ENCODE measurements around the gene NRTN. TPM values are rescaled to one million over a fixed set of nuclear protein-coding genes. Genes with fewer than 3 reads are reported as not detected.

The NRTN gene
- total and polyA plus RNA-seq, 2 experiments from 2014 or later, result not detected

GRCh38 chr19:5784581-5785147 is 20.2 kb upstream of the NRTN start, which contains the start of gene PRR22:
Gene PRR22, minus strand, starts transcription at chr19:5784746. Its CDS starts 86 bp downstream, at chr19:5784660.
- H2AFZ ChIP-seq, result no peak within 1 kb of the TSS
- in situ Hi-C loops (cut with MboI), result no loop called here
- no peaks in the 10 kb centered on the region for H3K27me3 ChIP-seq (replicated peaks; ENCODE audit: insufficient read depth)
- DNase-seq, result no peak
- H3K79me2 ChIP-seq (ENCODE audit: insufficient read depth), result peaks cover 8% of the 10 kb centered on the region
- H4K20me1 ChIP-seq (ENCODE audit: insufficient read depth), result no peaks in the 10 kb centered on the region
- H3K4me3 ChIP-seq, result no peak within 1 kb of the TSS
- H3K9me3 ChIP-seq (ENCODE audit: low read depth), result no peaks in the 10 kb centered on the region
- H3F3A ChIP-seq (ENCODE audit: insufficient read depth), result no peaks in the 10 kb centered on the region
- H3K9ac ChIP-seq, result no peak within 1 kb of the TSS
- no peak within 1 kb of the TSS for H3K4me2 ChIP-seq (ENCODE audit: unreplicated experiment)
- no peaks in the 10 kb centered on the region for H3K9me2 ChIP-seq (ENCODE audit: insufficient read depth)
- H3K36me3 ChIP-seq (ENCODE audit: low read depth), result peaks cover 6% of the 10 kb centered on the region; the same call in 1 of the 2 replicates
- H3K4me1 ChIP-seq (ENCODE audit: insufficient read depth), result no peaks in the 10 kb centered on the region
- H3K27ac ChIP-seq, result no peak within 1 kb of the TSS
- TF ChIP-seq EZH2 (IDR thresholded peaks at IDR 0.05; ENCODE audit: insufficient read depth, poor library complexity, severe bottlenecking) (no peak), EZH2phosphoT487 (IDR thresholded peaks at IDR 0.05; ENCODE audit: insufficient read depth, low read depth) (no peak)
- 94 to 95% methylated on average over 14 to 15 of the region's 15 CpGs for WGBS, 2 experiments (ENCODE audit: low coverage in 1 of 2, low lambda C conversion rate in 2 of 2, missing lambda C conversion rate in 2 of 2)

- H3F3A ChIP-seq (ENCODE audit: insufficient read depth), result no peaks in the 10 kb centered on the region
- no peak overlapping the region for H3K4me2 ChIP-seq (ENCODE audit: unreplicated experiment)
- no peaks in the 10 kb centered on the region for H3K4me1 ChIP-seq (ENCODE audit: insufficient read depth)
- peaks cover 6% of the 10 kb centered on the region; the same call in 1 of the 2 replicates for H3K36me3 ChIP-seq (ENCODE audit: low read depth)
- in situ Hi-C loops (cut with MboI), result no loop called here
- H3K9ac ChIP-seq, result no peak overlapping the region
- no peak overlapping the region for H3K27ac ChIP-seq
- H3K27me3 ChIP-seq (replicated peaks; ENCODE audit: insufficient read depth), result no peaks in the 10 kb centered on the region
- no peak for DNase-seq
- H4K20me1 ChIP-seq (ENCODE audit: insufficient read depth), result no peaks in the 10 kb centered on the region
- H3K4me3 ChIP-seq, result no peak overlapping the region
- WGBS, 2 experiments (ENCODE audit: low coverage in 1 of 2, low lambda C conversion rate in 2 of 2, missing lambda C conversion rate in 2 of 2), result 96 to 98% methylated on average over 26 to 37 of the region's 37 CpGs
- no peaks in the 10 kb centered on the region for H3K9me3 ChIP-seq (ENCODE audit: low read depth)
- H3K79me2 ChIP-seq (ENCODE audit: insufficient read depth), result peaks cover 15% of the 10 kb centered on the region
- H3K9me2 ChIP-seq (ENCODE audit: insufficient read depth), result no peaks in the 10 kb centered on the region
- no peak for TF ChIP-seq EZH2 (IDR thresholded peaks at IDR 0.05; ENCODE audit: insufficient read depth, poor library complexity, severe bottlenecking)
- no peak for TF ChIP-seq EZH2phosphoT487 (IDR thresholded peaks at IDR 0.05; ENCODE audit: insufficient read depth, low read depth)
- H2AFZ ChIP-seq, result no peak overlapping the region
Observed at GRCh38 chr19:5785423-5785822, 19.4 kb upstream of the NRTN start.

- Histone ChIP-seq H3K9me2 (ENCODE audit: insufficient read depth) (no peaks in the 10 kb centered on the region), H3K9ac (no peak overlapping the region), H4K20me1 (ENCODE audit: insufficient read depth) (no peaks in the 10 kb centered on the region), H3K27ac (no peak overlapping the region), H3K79me2 (ENCODE audit: insufficient read depth) (peaks cover 15% of the 10 kb centered on the region), H3K27me3 (replicated peaks; ENCODE audit: insufficient read depth) (no peaks in the 10 kb centered on the region), H3K4me3 (no peak overlapping the region), H3K9me3 (ENCODE audit: low read depth) (no peaks in the 10 kb centered on the region), H3F3A (ENCODE audit: insufficient read depth) (no peaks in the 10 kb centered on the region), H3K4me1 (ENCODE audit: insufficient read depth) (no peaks in the 10 kb centered on the region), H3K36me3 (ENCODE audit: low read depth) (peaks cover 6% of the 10 kb centered on the region; the same call in 1 of the 2 replicates), H2AFZ (no peak overlapping the region), H3K4me2 (ENCODE audit: unreplicated experiment) (no peak overlapping the region)
- 91% methylated on average over 28 to 44 of the region's 44 CpGs for WGBS, 2 experiments (ENCODE audit: low coverage in 1 of 2, low lambda C conversion rate in 2 of 2, missing lambda C conversion rate in 2 of 2)
- in situ Hi-C loops (cut with MboI), result no loop called here
- DNase-seq, result no peak
- TF ChIP-seq EZH2phosphoT487 (IDR thresholded peaks at IDR 0.05; ENCODE audit: insufficient read depth, low read depth), result no peak
- TF ChIP-seq EZH2 (IDR thresholded peaks at IDR 0.05; ENCODE audit: insufficient read depth, poor library complexity, severe bottlenecking), result no peak
Observed at GRCh38 chr19:5786593-5787408, 18.1 kb upstream of the NRTN start.

- Histone ChIP-seq H3K4me2 (ENCODE audit: unreplicated experiment) (no peak overlapping the region), H3K4me3 (no peak overlapping the region), H3K9ac (no peak overlapping the region), H3K79me2 (ENCODE audit: insufficient read depth) (peaks cover 15% of the 10 kb centered on the region), H3F3A (ENCODE audit: insufficient read depth) (no peaks in the 10 kb centered on the region), H3K9me2 (ENCODE audit: insufficient read depth) (no peaks in the 10 kb centered on the region), H4K20me1 (ENCODE audit: insufficient read depth) (no peaks in the 10 kb centered on the region), H2AFZ (no peak overlapping the region), H3K4me1 (ENCODE audit: insufficient read depth) (no peaks in the 10 kb centered on the region), H3K36me3 (ENCODE audit: low read depth) (peaks cover 6% of the 10 kb centered on the region; the same call in 1 of the 2 replicates), H3K27ac (no peak overlapping the region), H3K9me3 (ENCODE audit: low read depth) (no peaks in the 10 kb centered on the region), H3K27me3 (replicated peaks; ENCODE audit: insufficient read depth) (no peaks in the 10 kb centered on the region)
- DNase-seq, result no peak
- TF ChIP-seq EZH2phosphoT487 (IDR thresholded peaks at IDR 0.05; ENCODE audit: insufficient read depth, low read depth) (no peak), EZH2 (IDR thresholded peaks at IDR 0.05; ENCODE audit: insufficient read depth, poor library complexity, severe bottlenecking) (no peak)
- 87 to 90% methylated on average over 35 to 39 of the region's 39 CpGs for WGBS, 2 experiments (ENCODE audit: low coverage in 1 of 2, low lambda C conversion rate in 2 of 2, missing lambda C conversion rate in 2 of 2)
- in situ Hi-C loops (cut with MboI), result no loop called here
Observed at GRCh38 chr19:5787409-5788182, 17.3 kb upstream of the NRTN start.

Measured in GM23248 (cell line).